ENCODE measurements around the gene LRRTM4. TPM values are rescaled to one million over a fixed set of nuclear protein-coding genes. Genes with fewer than 3 reads are reported as not detected.
"Not testable (repeated sequence)": the region's sequence is repeated elsewhere in the genome, so short reads cannot be mapped to it uniquely, and the experiment has no call there.

LRRTM4 gene
- total RNA-seq, 1 donor from 2014 or later, result not detected

DNA sequence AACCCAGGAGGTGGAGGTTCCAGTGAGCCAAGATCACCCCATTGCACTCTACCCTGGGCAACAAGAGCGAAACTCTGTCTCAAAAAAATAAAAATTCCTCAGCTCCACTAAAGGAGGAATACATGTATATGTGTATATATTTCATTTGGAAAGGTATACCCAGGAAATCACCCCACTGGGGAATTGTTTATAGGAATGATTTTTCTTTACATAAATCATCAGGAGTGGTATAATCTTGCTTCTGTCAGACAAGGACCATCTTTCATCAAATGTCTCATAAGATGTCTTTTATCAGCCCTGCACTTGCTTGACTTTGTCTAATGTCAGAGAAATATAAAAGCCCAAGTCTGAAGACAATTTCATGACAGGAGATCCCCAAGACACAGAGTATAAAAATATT is 709.1 kb downstream of the LRRTM4 start:
- TF ChIP-seq, protein P1, sequence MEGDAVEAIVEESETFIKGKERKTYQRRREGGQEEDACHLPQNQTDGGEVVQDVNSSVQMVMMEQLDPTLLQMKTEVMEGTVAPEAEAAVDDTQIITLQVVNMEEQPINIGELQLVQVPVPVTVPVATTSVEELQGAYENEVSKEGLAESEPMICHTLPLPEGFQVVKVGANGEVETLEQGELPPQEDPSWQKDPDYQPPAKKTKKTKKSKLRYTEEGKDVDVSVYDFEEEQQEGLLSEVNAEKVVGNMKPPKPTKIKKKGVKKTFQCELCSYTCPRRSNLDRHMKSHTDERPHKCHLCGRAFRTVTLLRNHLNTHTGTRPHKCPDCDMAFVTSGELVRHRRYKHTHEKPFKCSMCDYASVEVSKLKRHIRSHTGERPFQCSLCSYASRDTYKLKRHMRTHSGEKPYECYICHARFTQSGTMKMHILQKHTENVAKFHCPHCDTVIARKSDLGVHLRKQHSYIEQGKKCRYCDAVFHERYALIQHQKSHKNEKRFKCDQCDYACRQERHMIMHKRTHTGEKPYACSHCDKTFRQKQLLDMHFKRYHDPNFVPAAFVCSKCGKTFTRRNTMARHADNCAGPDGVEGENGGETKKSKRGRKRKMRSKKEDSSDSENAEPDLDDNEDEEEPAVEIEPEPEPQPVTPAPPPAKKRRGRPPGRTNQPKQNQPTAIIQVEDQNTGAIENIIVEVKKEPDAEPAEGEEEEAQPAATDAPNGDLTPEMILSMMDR (IDR thresholded peaks at IDR 0.05; ENCODE audit: insufficient read depth, low read length, poor library complexity, severe bottlenecking), result no peak
- H3K4me3 ChIP-seq (ENCODE audit: low read depth, low read length), result no peak overlapping the region
- H3K36me3 ChIP-seq (ENCODE audit: control insufficient read depth, insufficient read depth, low read length), result no peaks in the 10 kb centered on the region
- no peak for DNase-seq (ENCODE audit: low read depth)
- H3K27me3 ChIP-seq (ENCODE audit: control insufficient read depth, insufficient read depth, low read length), result no peaks in the 10 kb centered on the region

DNA sequence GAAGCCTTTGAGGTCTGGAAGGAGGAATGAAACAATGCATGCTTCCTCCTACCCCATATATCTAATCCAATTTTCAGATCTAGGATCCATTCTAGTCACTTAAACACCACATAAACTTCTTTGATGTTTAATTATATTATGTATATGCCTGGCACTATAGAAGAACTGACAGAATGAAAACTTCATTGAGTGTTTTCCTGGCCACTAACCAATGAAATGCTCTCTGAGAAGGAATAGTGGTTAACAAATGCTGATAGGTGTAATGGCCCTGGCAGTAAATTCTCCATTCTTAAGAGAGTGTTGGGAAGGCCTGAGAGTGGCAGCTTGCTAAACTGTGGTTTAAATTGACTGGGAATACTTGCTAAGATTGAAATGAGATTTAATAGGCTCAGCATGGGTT is 710.0 kb downstream of the LRRTM4 start:
- Histone ChIP-seq H3K27me3 (ENCODE audit: control insufficient read depth, insufficient read depth, low read length) (no peaks in the 10 kb centered on the region), H3K36me3 (ENCODE audit: control insufficient read depth, insufficient read depth, low read length) (no peaks in the 10 kb centered on the region), H3K4me3 (ENCODE audit: low read depth, low read length) (no peak overlapping the region)
- no peak for DNase-seq (ENCODE audit: low read depth)
- TF ChIP-seq, protein P1 (IDR thresholded peaks at IDR 0.05; ENCODE audit: insufficient read depth, low read length, poor library complexity, severe bottlenecking), result no peak

DNA sequence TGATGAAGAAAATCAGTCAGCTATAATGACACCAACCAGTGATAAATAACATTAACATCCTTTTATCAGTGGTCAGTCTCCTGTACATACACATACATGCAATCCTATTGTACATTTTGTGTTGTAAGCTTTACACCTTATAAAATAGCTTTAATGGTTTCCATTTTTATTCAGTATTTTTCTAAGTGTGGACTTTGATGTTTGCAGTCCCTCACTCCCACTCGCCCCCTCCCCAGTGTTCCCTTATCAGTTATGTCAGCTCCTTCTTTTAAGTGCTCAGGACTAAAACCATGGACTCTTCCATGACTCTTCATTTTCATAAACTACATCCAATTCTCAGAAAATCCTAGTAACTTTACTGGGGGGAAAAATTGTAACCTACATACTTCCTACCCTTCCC is 713.0 kb downstream of the LRRTM4 start:
- no peak for DNase-seq (ENCODE audit: low read depth)
- TF ChIP-seq, protein P1 (IDR thresholded peaks at IDR 0.05; ENCODE audit: insufficient read depth, low read length, poor library complexity, severe bottlenecking), result no peak
- no peaks in the 10 kb centered on the region for H3K27me3 ChIP-seq (ENCODE audit: control insufficient read depth, insufficient read depth, low read length)
- H3K4me3 ChIP-seq (ENCODE audit: low read depth, low read length), result no peak overlapping the region
- H3K36me3 ChIP-seq (ENCODE audit: control insufficient read depth, insufficient read depth, low read length), result no peaks in the 10 kb centered on the region

DNA sequence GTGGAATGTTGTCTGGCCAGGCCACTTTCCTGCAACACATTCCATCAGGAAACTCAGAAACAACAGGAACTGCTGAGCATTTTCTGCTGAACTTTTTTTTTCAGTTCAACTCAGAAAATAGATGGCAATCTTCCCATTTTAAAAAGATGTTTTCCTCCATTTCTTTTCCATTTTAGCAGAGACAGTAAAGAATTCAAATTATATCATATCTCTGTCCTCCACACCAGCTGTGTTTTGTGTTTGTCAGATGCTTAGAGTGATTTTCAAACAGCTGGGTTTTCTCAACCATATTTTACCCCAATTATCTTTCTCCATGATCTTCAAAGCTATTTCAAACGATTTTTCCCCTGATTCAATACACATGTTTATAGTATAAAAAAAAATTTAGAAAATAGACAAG is 713.4 kb downstream of the LRRTM4 start:
- DNase-seq (ENCODE audit: low read depth), result no peak

DNA sequence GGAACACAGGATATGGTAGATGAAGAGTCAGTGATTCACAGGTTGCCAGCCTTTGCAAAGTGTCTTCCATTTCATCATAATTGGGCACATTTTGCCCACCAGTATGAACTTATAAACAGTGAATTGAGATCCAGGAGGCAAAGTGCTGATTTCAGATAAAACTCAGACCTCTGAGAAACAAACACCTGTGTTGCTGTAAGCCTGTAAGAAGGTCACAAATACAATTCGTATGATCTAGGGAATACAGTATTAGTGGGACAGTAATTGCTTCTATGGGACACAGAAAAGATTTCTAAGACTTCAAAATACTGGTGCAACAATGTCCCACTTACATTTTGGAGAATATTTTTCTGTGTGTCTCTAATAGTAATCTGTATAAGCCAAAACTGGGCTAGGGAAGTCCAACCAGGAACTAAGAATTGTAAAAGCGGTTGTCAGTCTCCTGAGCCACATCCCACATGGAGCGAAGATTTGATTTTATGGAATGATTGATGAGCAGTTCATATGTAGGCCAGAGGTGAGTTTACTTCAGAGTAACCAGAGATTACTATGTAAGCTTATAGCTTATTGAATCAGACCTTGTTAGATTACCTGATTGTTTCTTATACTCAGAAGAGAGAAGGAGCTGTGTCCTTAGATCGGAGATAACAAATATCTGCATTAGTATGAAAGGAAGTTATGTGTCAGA is 728.4 kb downstream of the LRRTM4 start:
- DNase-seq (ENCODE audit: low read depth), result no peak
- TF ChIP-seq, protein P1 (IDR thresholded peaks at IDR 0.05; ENCODE audit: insufficient read depth, low read length, poor library complexity, severe bottlenecking), result no peak
- no peak overlapping the region for H3K4me3 ChIP-seq (ENCODE audit: low read depth, low read length)
- no peaks in the 10 kb centered on the region for H3K36me3 ChIP-seq (ENCODE audit: control insufficient read depth, insufficient read depth, low read length)
- H3K27me3 ChIP-seq (ENCODE audit: control insufficient read depth, insufficient read depth, low read length), result no peaks in the 10 kb centered on the region

More for the DNA sequence above, 713.4 kb downstream of the LRRTM4 start:
- no peaks in the 10 kb centered on the region for H3K36me3 ChIP-seq (ENCODE audit: control insufficient read depth, insufficient read depth, low read length)
- TF ChIP-seq, protein P1 (IDR thresholded peaks at IDR 0.05; ENCODE audit: insufficient read depth, low read length, poor library complexity, severe bottlenecking), result no peak
- H3K4me3 ChIP-seq (ENCODE audit: low read depth, low read length), result no peak overlapping the region
- H3K27me3 ChIP-seq (ENCODE audit: control insufficient read depth, insufficient read depth, low read length), result no peaks in the 10 kb centered on the region

DNA sequence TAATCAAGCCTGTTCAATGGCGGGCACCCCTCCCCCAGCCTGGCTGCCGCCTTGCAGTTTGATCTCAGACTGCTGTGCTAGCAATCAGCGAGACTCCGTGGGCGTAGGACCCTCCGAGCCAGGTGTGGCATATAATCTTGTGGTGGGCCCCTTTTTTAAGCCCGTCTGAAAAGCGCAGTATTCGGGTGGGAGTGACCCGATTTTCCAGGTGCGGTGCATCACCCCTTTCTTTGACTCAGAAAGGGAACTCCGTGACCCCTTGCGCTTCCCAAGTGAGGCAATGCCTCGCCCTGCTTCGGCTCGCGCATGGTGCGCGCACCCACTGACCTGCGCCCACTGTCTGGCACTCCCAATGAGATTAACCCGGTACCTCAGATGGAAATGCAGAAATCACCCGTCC is 740.9 kb downstream of the LRRTM4 start:
- H3K36me3 ChIP-seq (ENCODE audit: control insufficient read depth, insufficient read depth, low read length); DNase-seq (ENCODE audit: low read depth); H3K27me3 ChIP-seq (ENCODE audit: control insufficient read depth, insufficient read depth, low read length); H3K4me3 ChIP-seq (ENCODE audit: low read depth, low read length): not testable (repeated sequence)

Measured in kidney epithelial cell (primary cell).